Measurements from ENCODE around the gene MEF2A. TPM values are rescaled to one million over a fixed set of nuclear protein-coding genes. Genes with fewer than 3 reads are reported as not detected.
A peak's percentile ranks its signal among the peaks of the same experiment; 100 is the strongest.

The MEF2A gene
- total RNA-seq, 1 donor from 2014 or later = 46.3 TPM

GRCh38 chr15:99604865-99605264, 39.1 kb downstream of the MEF2A start:
- Histone ChIP-seq H3K4me1 (ENCODE audit: insufficient read depth, low read length) (no peaks in the 10 kb centered on the region), H3K27ac (ENCODE audit: low read depth, low read length) (no peak overlapping the region), H3K4me3 (ENCODE audit: insufficient read depth, low read depth, low read length) (no peak overlapping the region), H3K36me3 (ENCODE audit: insufficient read depth, low read length) (no peaks in the 10 kb centered on the region), H2AFZ (ENCODE audit: low read depth, low read length) (no peak overlapping the region), H3K79me2 (ENCODE audit: insufficient read depth, low read length) (peaks cover 98% of the 10 kb centered on the region), H3K9ac (ENCODE audit: low read length) (no peak overlapping the region), H3K27me3 (ENCODE audit: insufficient read depth, low read length) (no peaks in the 10 kb centered on the region), H3K9me3 (ENCODE audit: insufficient read depth, low read depth, low read length) (no peaks in the 10 kb centered on the region), H4K20me1 (ENCODE audit: insufficient read depth, low read length) (peaks cover 70% of the 10 kb centered on the region), H3K4me2 (ENCODE audit: low read length) (no peak overlapping the region)
- FAIRE-seq = no peak
- DNase-seq (ENCODE audit: low read depth) = no peak
- Mint-ChIP-seq H3K27ac (ENCODE audit: unreplicated experiment) (no peak overlapping the region), H3K4me3 (ENCODE audit: unreplicated experiment) (no peak overlapping the region), H3K36me3 (ENCODE audit: low read depth, unreplicated experiment) (peaks cover 12% of the 10 kb centered on the region), H3K27me3 (ENCODE audit: low read depth, unreplicated experiment) (no peaks in the 10 kb centered on the region), H3K4me1 (ENCODE audit: low read depth, unreplicated experiment) (peaks cover 42% of the 10 kb centered on the region), H3K9me3 (ENCODE audit: unreplicated experiment) (peaks cover 3% of the 10 kb centered on the region)
- TF ChIP-seq EZH2 (IDR thresholded peaks at IDR 0.05; ENCODE audit: insufficient read depth, low read length) (no peak), CTCF (IDR thresholded peaks at IDR 0.05; ENCODE audit: insufficient read depth, low read depth, low read length) (no peak)

GRCh38 chr15:99605490-99605931, 39.7 kb downstream of the MEF2A start:
- Histone ChIP-seq H3K9ac (ENCODE audit: low read length) (no peak overlapping the region), H3K27me3 (ENCODE audit: insufficient read depth, low read length) (no peaks in the 10 kb centered on the region), H2AFZ (ENCODE audit: low read depth, low read length) (no peak overlapping the region), H3K27ac (ENCODE audit: low read depth, low read length) (no peak overlapping the region), H3K4me1 (ENCODE audit: insufficient read depth, low read length) (no peaks in the 10 kb centered on the region), H3K9me3 (ENCODE audit: insufficient read depth, low read depth, low read length) (no peaks in the 10 kb centered on the region), H3K4me3 (ENCODE audit: insufficient read depth, low read depth, low read length) (no peak overlapping the region), H4K20me1 (ENCODE audit: insufficient read depth, low read length) (peaks cover 65% of the 10 kb centered on the region), H3K4me2 (ENCODE audit: low read length) (no peak overlapping the region), H3K79me2 (ENCODE audit: insufficient read depth, low read length) (peaks cover 98% of the 10 kb centered on the region), H3K36me3 (ENCODE audit: insufficient read depth, low read length) (no peaks in the 10 kb centered on the region)
- H3K4me3 Mint-ChIP-seq (ENCODE audit: unreplicated experiment) = no peak overlapping the region
- H3K4me1 Mint-ChIP-seq (ENCODE audit: low read depth, unreplicated experiment) = peaks cover 42% of the 10 kb centered on the region
- H3K36me3 Mint-ChIP-seq (ENCODE audit: low read depth, unreplicated experiment) = peaks cover 9% of the 10 kb centered on the region
- DNase-seq (ENCODE audit: low read depth) (peak; percentile 21), FAIRE-seq (peak; percentile 13)
- H3K9me3 Mint-ChIP-seq (ENCODE audit: unreplicated experiment) = no peaks in the 10 kb centered on the region
- TF ChIP-seq CTCF (IDR thresholded peaks at IDR 0.05; ENCODE audit: insufficient read depth, low read depth, low read length) (no peak), EZH2 (IDR thresholded peaks at IDR 0.05; ENCODE audit: insufficient read depth, low read length) (no peak)
- peak overlapping the region; percentile 27 for H3K27ac Mint-ChIP-seq (ENCODE audit: unreplicated experiment)
- H3K27me3 Mint-ChIP-seq (ENCODE audit: low read depth, unreplicated experiment) = no peaks in the 10 kb centered on the region

GRCh38 chr15:99605990-99606389, 40.2 kb downstream of the MEF2A start:
- Histone ChIP-seq H2AFZ (ENCODE audit: low read depth, low read length) (no peak overlapping the region), H4K20me1 (ENCODE audit: insufficient read depth, low read length) (peaks cover 69% of the 10 kb centered on the region), H3K36me3 (ENCODE audit: insufficient read depth, low read length) (no peaks in the 10 kb centered on the region), H3K4me2 (ENCODE audit: low read length) (no peak overlapping the region), H3K4me3 (ENCODE audit: insufficient read depth, low read depth, low read length) (no peak overlapping the region), H3K9me3 (ENCODE audit: insufficient read depth, low read depth, low read length) (no peaks in the 10 kb centered on the region), H3K9ac (ENCODE audit: low read length) (no peak overlapping the region), H3K4me1 (ENCODE audit: insufficient read depth, low read length) (no peaks in the 10 kb centered on the region), H3K27me3 (ENCODE audit: insufficient read depth, low read length) (no peaks in the 10 kb centered on the region), H3K27ac (ENCODE audit: low read depth, low read length) (no peak overlapping the region), H3K79me2 (ENCODE audit: insufficient read depth, low read length) (peaks cover 98% of the 10 kb centered on the region)
- FAIRE-seq (peak; percentile 47), DNase-seq (ENCODE audit: low read depth) (no peak)
- no peaks in the 10 kb centered on the region for H3K9me3 Mint-ChIP-seq (ENCODE audit: unreplicated experiment)
- H3K4me3 Mint-ChIP-seq (ENCODE audit: unreplicated experiment) = no peak overlapping the region
- H3K4me1 Mint-ChIP-seq (ENCODE audit: low read depth, unreplicated experiment) = peaks cover 42% of the 10 kb centered on the region
- H3K27ac Mint-ChIP-seq (ENCODE audit: unreplicated experiment) = peak overlapping the region; percentile 27
- TF ChIP-seq CTCF (IDR thresholded peaks at IDR 0.05; ENCODE audit: insufficient read depth, low read depth, low read length) (no peak), EZH2 (IDR thresholded peaks at IDR 0.05; ENCODE audit: insufficient read depth, low read length) (no peak)
- no peaks in the 10 kb centered on the region for H3K27me3 Mint-ChIP-seq (ENCODE audit: low read depth, unreplicated experiment)
- peaks cover 9% of the 10 kb centered on the region for H3K36me3 Mint-ChIP-seq (ENCODE audit: low read depth, unreplicated experiment)
